ENCODE data around the gene ROCK2. TPM values are rescaled to one million over a fixed set of nuclear protein-coding genes. Genes with fewer than 3 reads are reported as not detected.
A peak's percentile ranks its signal among the peaks of the same experiment; 100 is the strongest.

The ROCK2 gene
- total RNA-seq, 3 donors from 2014 or later (not counting 1 experiment from before 2014, with no cell fraction given) = 19.9 to 28.2 (median 21.9) TPM

DNA sequence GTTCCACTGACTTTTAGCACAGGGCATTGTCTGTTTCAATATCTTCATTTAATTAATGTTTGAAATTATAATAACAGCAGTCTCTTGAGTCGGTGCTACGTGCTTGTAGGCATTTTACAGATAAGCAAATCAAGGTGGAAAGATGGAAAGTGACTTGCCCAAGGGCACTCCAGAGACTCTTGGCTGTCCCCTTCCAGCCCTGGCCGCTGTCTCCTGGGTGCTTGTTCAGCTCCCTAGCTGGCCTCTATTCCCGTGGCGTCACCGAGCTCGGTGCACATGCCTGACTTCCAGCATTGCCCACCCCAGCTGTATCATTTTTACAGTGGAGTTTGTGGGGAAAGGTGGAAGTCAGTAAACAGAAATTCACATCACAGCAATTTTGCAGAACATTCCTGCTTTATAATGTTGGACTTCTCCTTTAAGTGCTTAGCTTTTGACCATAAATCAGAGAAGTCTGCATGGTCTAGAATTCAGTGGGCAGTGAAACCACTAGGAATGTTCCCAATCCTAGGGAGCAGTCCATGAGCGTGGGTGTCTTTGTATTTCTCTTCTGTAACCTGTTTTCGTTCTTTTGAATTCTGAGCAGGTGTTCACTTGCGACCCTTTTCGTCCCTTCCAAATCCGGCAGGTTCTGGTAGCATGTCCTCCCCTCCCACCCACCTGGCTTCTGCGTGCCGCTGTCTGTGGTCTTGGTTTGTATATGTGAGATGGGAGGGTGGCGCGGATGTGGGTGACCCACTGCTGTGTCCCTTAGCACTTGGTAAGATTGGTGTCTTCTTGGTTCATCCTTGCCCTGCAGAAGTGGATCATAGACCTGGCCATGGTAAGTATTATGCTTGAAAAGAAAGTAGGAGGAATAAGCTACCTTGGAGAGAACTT is 180.8 kb downstream of the ROCK2 start:
- H3K36me3 Mint-ChIP-seq = no peaks in the 10 kb centered on the region
- intact Hi-C loops (cut with micrococcal nuclease) = no loop called here
- H3K27me3 Mint-ChIP-seq (ENCODE audit: low read depth in 2 of 2) = no peaks in the 10 kb centered on the region
- DNase-seq (no peak), ATAC-seq (no peak)
- H3K9me3 Mint-ChIP-seq = no peaks in the 10 kb centered on the region
- H3K27ac Mint-ChIP-seq = no peak overlapping the region
- Histone ChIP-seq H3K4me1 (ENCODE audit: control insufficient read depth, insufficient read depth, low read length) (peaks cover 19% of the 10 kb centered on the region), H3K4me3 (ENCODE audit: low read length) (no peak overlapping the region), H3K27me3 (ENCODE audit: control insufficient read depth, insufficient read depth, low read length) (no peaks in the 10 kb centered on the region), H3K27ac (ENCODE audit: low read length) (no peak overlapping the region), H3K9me3 (ENCODE audit: control insufficient read depth, insufficient read depth, low read length) (no peaks in the 10 kb centered on the region), H3K36me3 (ENCODE audit: control insufficient read depth, insufficient read depth, low read length) (peaks cover 3% of the 10 kb centered on the region)
- no peak overlapping the region for H3K4me3 Mint-ChIP-seq
- H3K4me1 Mint-ChIP-seq = peaks cover 7 to 22% of the 10 kb centered on the region in 2 donors
- 98% methylated on average over 12 of the region's 16 CpGs for WGBS (ENCODE audit: insufficient coverage)
- TF ChIP-seq CTCF (IDR thresholded peaks at IDR 0.05) = no peak

DNA sequence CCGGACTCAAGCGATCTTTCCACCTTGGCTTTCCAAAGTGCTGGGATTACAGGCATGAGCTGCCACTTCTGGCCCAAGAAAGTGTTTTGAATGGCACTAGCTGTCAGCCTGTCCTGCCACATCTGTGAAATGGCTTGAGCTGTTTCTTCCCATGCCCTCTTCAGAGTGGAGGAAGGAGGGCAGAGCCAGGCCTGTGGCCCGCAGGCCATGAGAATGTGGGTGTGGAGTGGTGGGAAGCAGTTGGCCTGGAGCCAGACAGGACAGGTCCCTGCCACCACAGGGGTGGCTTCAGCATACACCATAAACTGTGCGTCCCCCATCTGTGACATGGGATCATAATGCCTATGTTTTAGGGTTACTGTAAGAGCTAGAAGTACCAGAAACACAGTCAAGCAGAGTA is 182.7 kb downstream of the ROCK2 start:
- H3K4me3 Mint-ChIP-seq = no peak overlapping the region
- peak overlapping the region; percentile 44 for H3K27ac ChIP-seq (ENCODE audit: low read length)

GRCh38 chr2:11160731-11161455 is 183.5 kb downstream of the ROCK2 start:
- no peak for TF ChIP-seq CTCF (IDR thresholded peaks at IDR 0.05)
- Histone ChIP-seq H3K36me3 (ENCODE audit: control insufficient read depth, insufficient read depth, low read length) (peaks cover 3% of the 10 kb centered on the region), H3K4me1 (ENCODE audit: control insufficient read depth, insufficient read depth, low read length) (peaks cover 34% of the 10 kb centered on the region), H3K27me3 (ENCODE audit: control insufficient read depth, insufficient read depth, low read length) (no peaks in the 10 kb centered on the region), H3K4me3 (ENCODE audit: low read length) (no peak overlapping the region), H3K9me3 (ENCODE audit: control insufficient read depth, insufficient read depth, low read length) (no peaks in the 10 kb centered on the region), H3K27ac (ENCODE audit: low read length) (peak overlapping the region; percentile 44)
- WGBS (ENCODE audit: insufficient coverage) = 68% methylated on average over 15 of the region's 15 CpGs
- peaks cover 11 to 41% of the 10 kb centered on the region in 2 donors for H3K4me1 Mint-ChIP-seq
- intact Hi-C loops (cut with micrococcal nuclease) = no loop called here
- peak in 1 of 2 donors; percentile 41 for DNase-seq
- peak overlapping the region; percentile 74 to 75 for H3K27ac Mint-ChIP-seq
- no peak overlapping the region for H3K4me3 Mint-ChIP-seq
- H3K36me3 Mint-ChIP-seq = no peaks in the 10 kb centered on the region
- no peaks in the 10 kb centered on the region for H3K27me3 Mint-ChIP-seq (ENCODE audit: low read depth in 2 of 2)
- no peaks in the 10 kb centered on the region for H3K9me3 Mint-ChIP-seq
- ATAC-seq = peak; percentile 69 to 89 (median 85)

More for the DNA sequence above, 182.7 kb downstream of the ROCK2 start:
- DNase-seq (no peak), ATAC-seq (no peak)
- Histone ChIP-seq H3K27me3 (ENCODE audit: control insufficient read depth, insufficient read depth, low read length) (no peaks in the 10 kb centered on the region), H3K4me3 (ENCODE audit: low read length) (no peak overlapping the region), H3K4me1 (ENCODE audit: control insufficient read depth, insufficient read depth, low read length) (peaks cover 25% of the 10 kb centered on the region), H3K9me3 (ENCODE audit: control insufficient read depth, insufficient read depth, low read length) (no peaks in the 10 kb centered on the region), H3K36me3 (ENCODE audit: control insufficient read depth, insufficient read depth, low read length) (peaks cover 3% of the 10 kb centered on the region)
- H3K36me3 Mint-ChIP-seq = no peaks in the 10 kb centered on the region
- WGBS (ENCODE audit: insufficient coverage) = 99% methylated on average over 4 of the region's 4 CpGs
- no peaks in the 10 kb centered on the region for H3K9me3 Mint-ChIP-seq
- intact Hi-C loops (cut with micrococcal nuclease) = no loop called here
- TF ChIP-seq CTCF (IDR thresholded peaks at IDR 0.05) = no peak
- peaks cover 7 to 33% of the 10 kb centered on the region in 2 donors for H3K4me1 Mint-ChIP-seq
- H3K27ac Mint-ChIP-seq = peak overlapping the region in 1 of 2 donors; percentile 75
- no peaks in the 10 kb centered on the region for H3K27me3 Mint-ChIP-seq (ENCODE audit: low read depth in 2 of 2)
